Measurements from ENCODE around the gene SHMT2.
A peak's percentile ranks its signal among the peaks of the same experiment; 100 is the strongest.

SHMT2 gene

DNA sequence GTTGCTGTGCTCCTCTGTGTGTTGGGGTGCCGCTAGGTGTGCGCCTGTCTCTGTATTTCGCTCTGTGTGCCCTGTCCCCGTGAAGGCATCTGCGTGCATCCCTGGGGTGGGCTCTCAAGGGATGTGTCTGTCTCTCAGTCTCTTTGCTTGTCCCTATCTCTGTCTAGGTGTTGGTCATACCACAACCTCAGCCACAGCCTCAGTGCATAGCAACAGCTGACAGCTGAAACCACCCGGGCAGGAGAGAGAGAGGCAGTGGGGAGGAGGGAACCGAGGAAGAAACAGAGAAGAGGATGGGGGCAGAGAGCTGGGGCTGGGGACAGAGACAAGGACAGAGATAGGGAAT, 13.9 kb upstream of the SHMT2 start:
- no peak for DNase-seq

GRCh38 chr12:57216014-57216911, 13.2 kb upstream of the SHMT2 start, which contains the start of gene NXPH4:
NXPH4 (plus strand) TSS chr12:57216794; CDS start chr12:57216970, 176 bp downstream.
- peak; percentile 23 for DNase-seq

- DNase-seq = no peak
Observed at GRCh38 chr12:57216921-57217879, 12.3 kb upstream of the SHMT2 start.

DNA sequence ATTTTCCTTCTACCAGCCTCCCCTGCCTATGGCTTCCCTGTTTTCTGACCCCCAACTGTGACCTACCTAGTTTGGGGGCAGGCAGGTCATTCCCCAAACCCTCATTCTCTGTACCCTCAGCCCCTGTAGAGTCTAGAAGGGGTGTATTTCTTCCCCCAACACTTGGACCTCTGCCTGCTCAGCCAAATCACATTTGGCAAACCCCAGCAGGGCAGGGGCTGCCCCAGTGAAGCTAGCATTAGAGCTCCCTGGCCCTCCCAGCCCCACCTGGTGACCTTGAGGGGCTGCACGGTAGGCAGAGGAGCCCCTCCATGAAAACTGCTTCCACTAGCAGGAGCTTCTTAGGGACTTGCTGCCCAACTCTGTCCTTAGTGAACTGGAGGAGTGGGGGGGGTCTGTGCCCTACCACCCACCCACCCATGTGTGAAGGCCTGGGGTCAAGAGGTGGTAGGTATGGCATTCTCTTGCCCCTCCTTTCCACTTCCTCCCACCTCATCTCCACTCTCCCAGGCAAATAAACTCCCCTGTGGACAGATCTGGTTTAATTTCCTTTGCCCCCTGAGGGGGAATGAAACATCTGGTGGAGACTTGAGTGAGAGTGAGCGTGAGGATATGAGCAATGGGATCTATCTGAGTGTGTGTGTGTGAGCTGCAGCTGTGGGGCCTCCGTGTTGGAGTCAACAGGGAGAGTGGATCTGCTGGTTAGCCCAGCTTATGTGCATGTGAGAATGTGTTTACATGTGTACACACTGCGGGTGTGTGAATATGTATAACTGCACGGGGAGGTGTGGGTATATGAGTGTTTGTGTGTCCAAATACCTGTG, 11.3 kb upstream of the SHMT2 start:
- no peak for DNase-seq

GRCh38 chr12:57219205-57219992, 10.1 kb upstream of the SHMT2 start:
- DNase-seq = no peak

DNA sequence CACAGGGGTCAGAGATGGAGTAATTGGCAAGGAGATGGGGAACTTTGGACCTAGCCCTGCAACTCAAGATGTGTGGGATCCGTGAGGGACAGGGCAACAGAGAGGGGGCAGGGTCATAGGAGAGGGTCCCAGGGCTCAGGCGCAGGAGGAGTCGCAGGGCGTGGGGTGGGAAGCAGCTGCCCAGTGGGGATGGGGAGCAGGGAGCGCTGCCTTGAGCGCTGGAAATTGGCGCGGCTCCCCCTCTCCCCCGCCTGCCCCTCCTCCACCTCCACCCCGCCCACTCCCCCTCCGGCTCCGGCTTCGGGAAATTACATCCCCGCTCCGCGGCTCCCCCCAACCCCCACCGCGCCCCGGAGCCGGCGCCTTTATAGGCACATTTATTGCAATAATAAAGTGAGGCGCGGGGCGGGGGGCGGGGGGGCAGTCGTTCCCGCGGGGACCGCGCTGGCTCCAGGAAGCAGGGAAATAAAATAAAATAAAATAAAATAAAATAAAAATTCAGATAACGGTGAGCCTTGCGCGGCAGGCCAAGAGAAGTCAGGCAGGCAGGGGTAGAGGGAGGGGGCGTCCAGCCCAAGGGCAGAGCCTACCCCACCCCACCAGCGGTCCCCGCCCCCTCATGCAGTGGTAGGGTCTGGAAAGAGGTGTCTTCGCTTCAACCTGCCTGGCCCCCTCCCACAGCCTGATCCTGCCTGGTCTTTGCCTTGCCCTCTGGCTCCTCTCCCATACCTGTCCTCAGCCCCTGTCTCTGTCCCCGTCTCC, 9.3 kb upstream of the SHMT2 start:
- no peak for DNase-seq

DNA sequence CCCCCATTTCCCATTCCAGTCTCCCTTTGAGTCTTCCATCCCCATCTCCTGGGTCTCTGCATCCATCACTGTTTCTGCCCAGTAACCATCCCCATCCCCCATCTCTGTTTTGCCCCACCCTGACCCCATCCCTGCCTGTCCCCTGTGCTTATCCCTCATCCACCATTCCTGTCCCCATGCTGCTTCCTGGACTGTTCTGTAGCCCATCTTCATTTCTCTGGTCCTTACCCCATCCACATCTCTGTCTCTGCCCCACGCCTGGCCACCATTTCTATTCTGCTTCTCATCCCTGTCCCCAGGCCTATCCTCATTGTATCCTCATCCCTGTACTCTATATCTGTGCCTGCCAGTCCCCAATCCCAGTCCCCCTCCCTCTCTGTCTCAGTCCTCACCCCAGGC, 8.7 kb upstream of the SHMT2 start:
- no peak for DNase-seq

DNA sequence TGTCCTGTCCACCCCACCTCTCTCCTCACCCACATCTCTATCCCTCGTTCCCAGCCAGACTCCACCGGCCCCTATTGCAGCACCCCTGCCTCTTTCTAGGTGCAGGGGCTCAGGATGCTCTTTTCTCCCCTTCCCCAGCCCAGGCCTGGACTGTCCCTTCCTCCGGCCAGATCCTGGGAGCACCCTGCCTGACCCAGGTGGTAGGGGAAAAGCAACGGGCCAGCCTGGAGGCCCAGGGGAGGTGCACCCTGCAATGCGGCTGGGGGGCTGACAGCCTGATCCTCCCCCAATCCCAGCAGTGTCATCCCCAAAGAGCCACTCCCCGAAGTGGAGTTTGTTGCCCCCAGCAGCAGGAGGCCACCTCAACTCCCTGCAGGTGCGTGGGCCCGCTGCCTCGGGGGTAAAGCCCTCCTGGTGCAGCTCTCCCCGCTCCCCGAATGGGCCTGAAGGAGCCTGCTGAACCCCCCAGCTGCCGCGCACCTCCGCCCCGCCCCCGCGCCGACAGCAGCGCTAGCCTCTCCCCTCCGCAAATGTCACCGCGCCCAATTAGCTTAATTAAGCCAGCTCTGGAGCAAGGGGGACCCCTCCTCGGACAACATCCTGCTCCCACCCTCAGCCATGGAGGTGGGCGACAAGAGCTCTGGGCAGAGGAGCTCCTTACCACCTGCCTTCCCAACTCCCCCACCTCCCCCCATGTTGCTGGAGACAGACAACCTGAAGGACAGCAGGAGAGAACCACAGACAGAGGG, 8.2 kb upstream of the SHMT2 start:
- no peak for DNase-seq

DNA sequence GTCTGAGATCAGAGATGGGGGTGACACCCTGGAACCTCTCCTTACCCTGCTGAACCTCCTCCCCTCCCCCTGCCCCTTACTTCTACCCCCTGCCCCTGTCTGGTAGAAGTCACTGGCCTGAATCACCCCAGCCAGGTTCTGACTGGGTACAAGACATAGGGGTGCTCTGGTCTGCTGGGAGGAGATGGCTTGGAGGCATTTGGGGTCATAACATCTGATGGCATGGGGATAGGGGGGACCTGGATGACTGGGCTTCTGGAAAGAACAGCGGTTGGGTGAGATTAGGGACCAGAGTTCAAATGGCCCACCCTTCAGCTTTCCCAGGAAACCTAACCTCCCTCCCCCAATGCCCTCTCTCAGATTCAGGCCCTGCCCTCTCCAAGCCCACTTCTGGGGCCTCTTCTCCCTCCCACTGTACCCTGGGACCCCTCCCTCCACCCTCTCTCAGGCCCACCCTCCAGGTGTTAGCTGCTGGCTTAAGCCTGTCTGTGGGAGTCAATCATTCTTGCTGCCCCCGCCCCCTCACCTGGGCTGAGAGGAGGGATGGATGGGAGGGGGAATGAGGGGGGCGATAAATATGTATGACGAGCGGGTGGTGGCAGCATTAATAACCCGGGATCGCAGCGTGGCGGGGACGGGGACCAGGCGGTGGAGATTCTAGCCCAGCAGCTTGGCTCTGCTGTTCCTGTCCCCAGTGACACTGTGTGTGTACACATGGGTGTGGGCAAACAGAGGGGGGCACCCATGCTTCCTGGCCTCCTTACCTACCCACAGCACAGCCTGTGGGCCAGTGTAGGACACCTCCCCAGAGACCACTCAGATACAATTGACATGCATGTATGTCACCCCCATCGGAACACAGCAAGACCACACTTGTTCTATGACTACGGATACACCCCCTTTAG, 7.0 kb upstream of the SHMT2 start:
- no peak for DNase-seq

DNA sequence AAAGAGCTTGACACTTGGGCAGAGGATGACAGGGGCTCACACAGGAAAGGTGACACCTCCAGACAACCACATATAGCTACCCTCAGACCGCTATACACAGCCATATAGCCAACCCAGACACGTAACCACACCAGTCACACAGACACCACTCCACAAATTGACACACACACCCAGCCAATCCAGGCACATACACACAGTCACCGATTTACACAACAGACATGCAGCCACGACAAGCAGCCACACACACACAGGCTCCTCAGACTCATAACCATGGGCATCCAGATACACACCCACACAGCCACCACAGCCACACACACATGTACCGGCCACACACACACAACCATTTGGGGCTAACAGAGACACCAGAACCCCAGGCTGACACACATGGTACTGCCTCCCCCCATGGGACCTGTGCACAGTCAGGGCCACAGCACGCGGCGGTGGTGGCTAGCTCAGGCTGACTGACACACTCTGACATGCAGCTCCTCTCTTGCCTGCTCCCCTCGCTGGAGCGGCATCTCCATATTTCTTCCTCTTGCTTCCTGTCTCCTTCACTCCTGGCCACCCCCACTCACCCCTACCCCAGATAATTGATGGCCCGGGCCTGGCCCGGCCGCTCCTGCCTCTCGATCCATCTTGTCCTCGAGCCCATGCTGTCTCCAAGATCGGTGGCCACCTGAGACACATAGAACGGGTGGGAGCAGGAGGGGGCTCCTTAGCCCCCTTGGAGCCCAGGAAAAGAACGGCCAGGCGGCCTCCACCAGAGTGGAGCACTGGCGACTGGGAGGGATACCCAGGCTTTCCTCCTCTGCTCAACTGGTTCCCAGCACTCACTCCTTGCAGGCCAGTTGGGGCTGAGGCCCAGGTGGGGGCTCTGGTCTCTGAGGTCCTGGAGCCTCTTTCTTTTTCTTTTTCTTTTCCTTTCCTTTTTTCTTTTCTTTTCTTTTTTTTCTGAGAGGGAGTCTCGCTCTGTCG, 6.0 kb upstream of the SHMT2 start:
- no peak for DNase-seq

DNA sequence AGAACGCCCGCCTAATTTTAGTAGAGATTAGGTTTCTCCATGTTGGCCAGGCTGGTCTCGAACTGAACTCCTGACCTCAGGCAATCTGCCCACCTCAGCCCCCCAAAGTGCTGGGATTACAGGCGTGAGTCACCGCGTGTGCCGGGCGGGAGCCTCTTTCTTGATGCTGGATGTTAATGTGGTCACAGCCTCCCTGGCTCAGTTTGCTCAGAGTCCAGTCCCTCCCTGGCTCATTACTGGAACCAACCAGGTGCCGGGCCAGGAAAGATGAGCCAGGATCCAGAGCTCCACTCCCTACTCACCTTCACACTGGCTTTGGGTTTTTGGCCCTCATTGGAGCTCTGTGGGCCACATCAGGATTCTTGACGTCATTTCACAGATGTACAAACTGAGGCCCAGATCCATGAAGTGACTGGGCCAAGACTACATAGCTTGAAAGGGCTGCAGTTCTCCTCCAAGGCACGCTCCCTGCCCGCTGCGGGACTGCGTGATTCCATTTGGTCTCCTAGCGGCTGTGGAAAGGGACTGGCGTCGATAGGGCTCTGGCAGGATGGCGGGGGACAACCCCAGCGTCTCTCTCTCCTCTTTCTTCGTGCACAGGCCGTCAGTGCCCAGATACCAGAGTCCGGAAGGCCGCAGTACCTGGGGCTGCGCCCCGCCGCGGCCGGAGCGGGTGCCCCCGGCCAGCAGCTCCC, 5.1 kb upstream of the SHMT2 start:
- no peak for DNase-seq

DNA sequence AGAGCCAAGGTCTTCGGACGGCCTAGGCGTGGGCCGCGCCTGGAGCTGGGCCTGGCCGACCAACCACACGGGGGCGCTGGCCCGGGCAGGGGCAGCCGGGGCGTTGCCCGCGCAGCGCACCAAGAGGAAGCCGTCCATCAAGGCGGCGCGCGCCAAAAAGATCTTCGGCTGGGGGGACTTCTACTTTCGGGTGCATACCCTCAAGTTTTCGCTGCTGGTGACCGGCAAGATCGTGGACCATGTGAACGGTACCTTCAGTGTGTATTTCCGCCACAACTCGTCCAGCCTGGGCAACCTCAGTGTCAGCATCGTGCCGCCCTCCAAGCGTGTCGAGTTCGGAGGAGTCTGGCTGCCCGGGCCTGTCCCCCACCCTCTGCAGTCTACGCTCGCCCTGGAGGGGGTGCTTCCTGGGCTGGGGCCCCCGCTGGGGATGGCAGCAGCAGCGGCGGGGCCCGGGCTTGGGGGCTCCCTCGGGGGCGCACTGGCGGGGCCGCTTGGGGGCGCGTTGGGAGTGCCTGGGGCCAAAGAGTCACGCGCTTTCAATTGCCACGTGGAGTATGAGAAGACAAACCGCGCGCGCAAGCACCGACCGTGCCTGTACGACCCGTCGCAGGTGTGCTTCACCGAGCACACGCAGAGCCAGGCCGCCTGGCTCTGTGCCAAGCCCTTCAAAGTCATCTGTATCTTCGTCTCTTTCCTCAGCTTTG, 4.4 kb upstream of the SHMT2 start:
- peak; percentile 47 for DNase-seq

GRCh38 chr12:57225680-57226210, 3.8 kb upstream of the SHMT2 start:
- DNase-seq = no peak

GRCh38 chr12:57226588-57227314, 2.8 kb upstream of the SHMT2 start:
- no peak for DNase-seq

- no peak for DNase-seq
Observed at GRCh38 chr12:57227315-57228115, 2.0 kb upstream of the SHMT2 start.

All from NCI-H1436 (cell line).